HEK293 (cell line): ENCODE data around the gene HOXA4.

Experiments used
- CTCF ChIA-PET: fragments of 350-600 bp; formaldehyde crosslinking; extraction: SDS; loops from one replicate; lab custom pipeline; 2021; ENCODE audit warnings: antibody characterized with exemption; lab: Yijun Ruan, JAX
- POLR2A ChIA-PET: fragments of 300-600 bp; formaldehyde crosslinking; extraction: SDS; loops from one replicate; lab custom pipeline; 2020; ENCODE audit warnings: antibody characterized with exemption, inconsistent platforms; lab: Yijun Ruan, JAX
- H3K27ac ChIP-seq: fragments of 200-500 bp; sonication (Bioruptor generic); 2 replicates; pipeline ENCODE4 v1.5.1; 2014; ENCODE audit warnings: low read depth, low read length, control low read depth, inconsistent platforms; ENCODE audit errors: extremely low read depth
- H3K36me3 ChIP-seq, 2 experiments: fragments of 200-500 bp in 1 of 2; sonication (Bioruptor generic) in 1 of 2; 1 replicate in 1 of 2; 2 replicates in 1 of 2; pipeline ENCODE4 v1.5.1; 2014 to 2017; ENCODE audit warnings: inconsistent platforms in 2 of 2, low read length in 2 of 2; ENCODE audit not compliant: control insufficient read depth in 2 of 2, insufficient read depth in 1 of 2
- H3K4me1 ChIP-seq: fragments of 200-500 bp; sonication (Bioruptor generic); 2 replicates; pipeline ENCODE4 v1.5.1; 2014; ENCODE audit warnings: mild to moderate bottlenecking, low read length, inconsistent platforms; ENCODE audit not compliant: control insufficient read depth, insufficient read depth
- H3K4me3 ChIP-seq: 2 replicates; pipeline ENCODE4 v1.5.1; 2011; ENCODE audit warnings: low read depth, mild to moderate bottlenecking, control low read depth, low read length, moderate library complexity
- H3K9me3 ChIP-seq: fragments of 200-500 bp; sonication (Bioruptor generic); 2 replicates; pipeline ENCODE4 v1.5.1; 2014; ENCODE audit warnings: low read depth, low read length, inconsistent platforms; ENCODE audit not compliant: control insufficient read depth, insufficient read depth
- FEZF1 ChIP-seq: fragments of 450-650 bp; formaldehyde crosslinking; IDR thresholded peaks from 2 replicates; pipeline ENCODE4 v1.5.1; 2016; ENCODE audit warnings: missing biosample characterization, missing genetic modification characterization
- GLIS1 ChIP-seq: fragments of 450-650 bp; formaldehyde crosslinking; IDR thresholded peaks from 2 replicates; pipeline ENCODE4 v1.5.1; 2016; ENCODE audit warnings: missing biosample characterization, missing genetic modification characterization
- GLIS2 ChIP-seq: fragments of 450-650 bp; formaldehyde crosslinking; IDR thresholded peaks from 2 replicates; pipeline ENCODE4 v1.5.1; 2016; ENCODE audit warnings: missing biosample characterization, missing genetic modification characterization
- KLF7 ChIP-seq: fragments of 450-650 bp; formaldehyde crosslinking; IDR thresholded peaks from 2 replicates; pipeline ENCODE4 v1.5.1; 2016; ENCODE audit warnings: missing biosample characterization, missing genetic modification characterization, borderline replicate concordance
- OSR2 ChIP-seq: fragments of 450-650 bp; formaldehyde crosslinking; IDR thresholded peaks from 2 replicates; pipeline ENCODE4 v1.5.1; 2016; ENCODE audit warnings: missing biosample characterization, missing genetic modification characterization
- PRDM2 ChIP-seq: fragments of 450-650 bp; formaldehyde crosslinking; IDR thresholded peaks from 2 replicates; pipeline ENCODE4 v1.5.1; 2016; ENCODE audit warnings: missing biosample characterization, missing genetic modification characterization, borderline replicate concordance
- SCRT2 ChIP-seq: fragments of 450-650 bp; formaldehyde crosslinking; IDR thresholded peaks from 2 replicates; pipeline ENCODE4 v1.5.1; 2016; ENCODE audit warnings: missing biosample characterization, missing genetic modification characterization
- SP2 ChIP-seq: fragments of 450-650 bp; formaldehyde crosslinking; IDR thresholded peaks from 2 replicates; pipeline ENCODE4 v1.5.1; 2016; ENCODE audit warnings: missing biosample characterization, missing genetic modification characterization
- SP3 ChIP-seq: fragments of 450-650 bp; formaldehyde crosslinking; IDR thresholded peaks from 2 replicates; pipeline ENCODE4 v1.5.1; 2016; ENCODE audit warnings: missing biosample characterization, missing genetic modification characterization
- SP7 ChIP-seq: fragments of 450-650 bp; formaldehyde crosslinking; IDR thresholded peaks from 2 replicates; pipeline ENCODE4 v1.5.1; 2016; ENCODE audit warnings: missing biosample characterization, missing genetic modification characterization
- ZBTB10 ChIP-seq: fragments of 450-650 bp; formaldehyde crosslinking; IDR thresholded peaks from 2 replicates; pipeline ENCODE4 v1.5.1; 2016; ENCODE audit warnings: missing biosample characterization, missing genetic modification characterization
- ZBTB17 ChIP-seq: fragments of 450-650 bp; formaldehyde crosslinking; IDR thresholded peaks from 2 replicates; pipeline ENCODE4 v1.5.1; 2016; ENCODE audit warnings: missing biosample characterization, missing genetic modification characterization
- ZBTB8A ChIP-seq: fragments of 450-650 bp; formaldehyde crosslinking; IDR thresholded peaks from 2 replicates; pipeline ENCODE4 v1.5.1; 2016; ENCODE audit warnings: missing biosample characterization, missing genetic modification characterization
- ZFP37 ChIP-seq: fragments of 450-650 bp; formaldehyde crosslinking; IDR thresholded peaks from 2 replicates; pipeline ENCODE4 v1.5.1; 2016; ENCODE audit warnings: missing biosample characterization, missing genetic modification characterization
- ZNF146 ChIP-seq: fragments of 450-650 bp; formaldehyde crosslinking; IDR thresholded peaks from 2 replicates; pipeline ENCODE4 v1.5.1; 2016; ENCODE audit warnings: missing biosample characterization, missing genetic modification characterization
- ZNF266 ChIP-seq: fragments of 450-650 bp; formaldehyde crosslinking; IDR thresholded peaks from 2 replicates; pipeline ENCODE4 v1.5.1; 2016; ENCODE audit warnings: missing biosample characterization, missing genetic modification characterization, low read depth
- ZNF274 ChIP-seq, 2 experiments: fragments of 200-500 bp in 1 of 2; fragments of 450-650 bp in 1 of 2; sonication (Bioruptor generic) in 1 of 2; formaldehyde crosslinking in 1 of 2; IDR thresholded peaks; 2 replicates each; pipeline versions ENCODE4 v1.5.1 to v1.6.1; 2014 to 2016; ENCODE audit warnings: borderline replicate concordance in 1 of 2, inconsistent platforms in 1 of 2, low read length in 1 of 2, missing biosample characterization in 1 of 2, missing genetic modification characterization in 1 of 2
- ZNF292 ChIP-seq: fragments of 450-650 bp; formaldehyde crosslinking; IDR thresholded peaks from 2 replicates; pipeline ENCODE4 v1.5.1; 2016; ENCODE audit warnings: low read depth, missing biosample characterization, missing genetic modification characterization, borderline replicate concordance
- ZNF341 ChIP-seq: fragments of 450-650 bp; formaldehyde crosslinking; IDR thresholded peaks from 2 replicates; pipeline ENCODE4; 2016; ENCODE audit warnings: low read depth, missing biosample characterization, missing genetic modification characterization
- ZNF366 ChIP-seq: fragments of 450-650 bp; formaldehyde crosslinking; conservative IDR thresholded peaks from 2 replicates; pipeline ENCODE4 v1.5.1; 2016; ENCODE audit warnings: missing biosample characterization, missing genetic modification characterization
- ZNF513 ChIP-seq: fragments of 450-650 bp; IDR thresholded peaks from 2 replicates; pipeline ENCODE4 v1.5.1; 2018; ENCODE audit warnings: missing biosample characterization, missing genetic modification characterization
- ZNF623 ChIP-seq: fragments of 450-650 bp; formaldehyde crosslinking; IDR thresholded peaks from 2 replicates; pipeline ENCODE4 v1.5.1; 2016; ENCODE audit warnings: missing biosample characterization, missing genetic modification characterization
- ZNF664 ChIP-seq: fragments of 450-650 bp; formaldehyde crosslinking; IDR thresholded peaks from 2 replicates; pipeline ENCODE4 v1.5.1; 2016; ENCODE audit warnings: missing biosample characterization, missing genetic modification characterization
- ZNF670 ChIP-seq: fragments of 450-650 bp; formaldehyde crosslinking; IDR thresholded peaks from 2 replicates; pipeline ENCODE4 v1.5.1; 2016; ENCODE audit warnings: missing biosample characterization, missing genetic modification characterization, low read depth
- ZNF843 ChIP-seq: fragments of 450-650 bp; formaldehyde crosslinking; IDR thresholded peaks from 2 replicates; pipeline ENCODE4 v1.5.1; 2016; ENCODE audit warnings: missing biosample characterization, missing genetic modification characterization

HOXA4 gene

GRCh38 chr7:27142580-27143022 is 12.0 kb upstream of the HOXA4 start:
- ChIA-PET CTCF (interaction anchor here (0.7 to 4.4 kb wide), 17 partner anchors 11 to 460 kb away, joined by 3 to 34 read pairs (median 6); partner anchors contain the start of genes HOXA1 and HOXA7), POLR2A (interaction anchor here (0.6 to 1.6 kb wide), 8 partner anchors 12 to 1280 kb away, joined by 3 to 9 read pairs (median 4); partner anchors contain the start of genes HOXA4 and HOXA9)
- peak; percentile 41; the same call in 1 of the 2 replicates for TF ChIP-seq ZNF341
- no peak for TF ChIP-seq KLF7 (tag by site-specific recombination)
- TF ChIP-seq ZNF664 (tag by site-specific recombination), result no peak
- no peak for TF ChIP-seq ZBTB17 (tag by site-specific recombination)
- no peak for TF ChIP-seq ZNF366
- no peak for TF ChIP-seq ZNF623 (tag by site-specific recombination)
- TF ChIP-seq SP7, result no peak
- no peak for TF ChIP-seq ZNF670 (tag by site-specific recombination)
- TF ChIP-seq ZNF146, result no peak
- TF ChIP-seq ZNF843 (tag by site-specific recombination), result no peak
- TF ChIP-seq ZNF513 (tag by site-specific recombination), result peak; percentile 78
- TF ChIP-seq ZNF274 (IDR thresholded peaks at IDR 0.05; ENCODE audit: low read length), result no peak
- TF ChIP-seq ZNF274 (tag by site-specific recombination; IDR thresholded peaks at IDR 0.05; ENCODE audit: borderline replicate concordance), result no peak
- no peak for TF ChIP-seq ZBTB10 (tag by site-specific recombination)
- no peak for TF ChIP-seq SP3 (tag by site-specific recombination)
- TF ChIP-seq ZNF292 (tag by site-specific recombination), result no peak
- TF ChIP-seq SP2 (tag by site-specific recombination), result peak; percentile 29
- peak; percentile 75; the same call in 1 of the 2 replicates for TF ChIP-seq ZNF266
- Histone ChIP-seq H3K27ac (peak overlapping the region; percentile 98), H3K4me1 (peaks cover 22% of the 10 kb centered on the region), H3K9me3 (no peaks in the 10 kb centered on the region), H3K4me3 (peak overlapping the region; percentile 79), H3K36me3 (peaks cover 0 to 65% of the 10 kb centered on the region in 2 experiments; a peak in 2 of 3 replicates)

- CTCF ChIA-PET, result interaction anchor here (0.6 to 4.4 kb wide), 13 partner anchors 8 to 955 kb away, joined by 3 to 29 read pairs (median 7); partner anchors contain the start of gene HOXA4
- peaks cover 0 to 65% of the 10 kb centered on the region in 2 experiments; a peak in 2 of 3 replicates for H3K36me3 ChIP-seq
- no peaks in the 10 kb centered on the region for H3K9me3 ChIP-seq
- peaks cover 23% of the 10 kb centered on the region for H3K4me1 ChIP-seq
- POLR2A ChIA-PET, result interaction anchor here (0.6 to 1.3 kb wide), 7 partner anchors 20 to 765 kb away, joined by 3 to 6 read pairs (median 4); partner anchors contain the start of gene SKAP2
- peak overlapping the region; percentile 79 for H3K4me3 ChIP-seq
- H3K27ac ChIP-seq, result peak overlapping the region; percentile 98
- TF ChIP-seq PRDM2 (tag by site-specific recombination), result no peak
- TF ChIP-seq ZFP37, result 0 out of 2 replicates have a peak, but pooled peaks have one; percentile 19
- peak; percentile 84 for TF ChIP-seq SCRT2 (tag by site-specific recombination)
- TF ChIP-seq GLIS2 (tag by site-specific recombination), result peak; percentile 34; the same call in 1 of the 2 replicates
- no peak for TF ChIP-seq FEZF1 (tag by site-specific recombination)
- TF ChIP-seq GLIS1 (tag by site-specific recombination), result peak; percentile 18; the same call in 1 of the 2 replicates
- peak; percentile 63 for TF ChIP-seq ZBTB8A
- no peak for TF ChIP-seq ZNF341
- TF ChIP-seq OSR2 (tag by site-specific recombination), result no peak
Observed at GRCh38 chr7:27141923-27142579, 11.5 kb upstream of the HOXA4 start.
